H1 (cell line): ENCODE measurements around the gene EML4. TPM values are rescaled to one million over a fixed set of nuclear protein-coding genes. Genes with fewer than 3 reads are reported as not detected.

Source experiments
- CTCF ChIA-PET: fragments of 300-600 bp; sonication (Branson Sonifier 250); formaldehyde crosslinking; loops from one replicate; lab custom pipeline; 2021; ENCODE audit not compliant: partially characterized antibody; lab: Charles Lee
- POLR2A ChIA-PET: fragments of 300-600 bp; sonication (Branson Sonifier 250); formaldehyde crosslinking; loops from one replicate; lab custom pipeline; 2021; ENCODE audit warnings: inconsistent platforms; ENCODE audit not compliant: partially characterized antibody; lab: Charles Lee
- DNase-seq, 2 experiments: peaks; one replicate each; pipeline versions ENCODE4 v3.0.0 to v3.0.0-alpha.2; 2010 to 2022; ENCODE audit warnings: low spot score in 2 of 2, low read depth in 1 of 2, mixed read lengths in 1 of 2
- FAIRE-seq: peaks from 2 replicates; lab custom pipeline; 2011; peaks lifted over from hg19 to GRCh38; lab: Jason Lieb, UNC
- H2AFZ ChIP-seq: 2 replicates; pipeline ENCODE4 v1.8.1; 2012; ENCODE audit warnings: low read length, inconsistent platforms
- H2AK5ac ChIP-seq: 2 replicates; pipeline ENCODE4 v1.6.1; 2013; ENCODE audit warnings: low read depth, low read length
- H2BK120ac ChIP-seq: replicated peaks from 2 replicates; pipeline ENCODE3; 2013; ENCODE audit warnings: low read depth, low read length, inconsistent platforms
- H2BK12ac ChIP-seq: 2 replicates; pipeline ENCODE4 v1.6.1; 2013; ENCODE audit warnings: low read depth, low read length
- H2BK15ac ChIP-seq: 2 replicates; pipeline ENCODE4 v1.6.1; 2013; ENCODE audit warnings: low read length
- H2BK20ac ChIP-seq: 2 replicates; pipeline ENCODE4 v1.6.1; 2013; ENCODE audit warnings: low read length
- H2BK5ac ChIP-seq: 2 replicates; pipeline ENCODE4 v1.6.1; 2013; ENCODE audit warnings: low read depth, low read length
- H3K14ac ChIP-seq: 2 replicates; pipeline ENCODE4 v1.6.1; 2013; ENCODE audit warnings: inconsistent platforms; ENCODE audit not compliant: insufficient read length
- H3K18ac ChIP-seq: 2 replicates; pipeline ENCODE4 v1.6.1; 2013; ENCODE audit warnings: low read length; ENCODE audit errors: extremely low read depth
- H3K23ac ChIP-seq: 2 replicates; pipeline ENCODE4 v1.6.1; 2013; ENCODE audit warnings: inconsistent platforms; ENCODE audit not compliant: insufficient read length
- H3K23me2 ChIP-seq: 2 replicates; pipeline ENCODE4 v1.6.1; 2013; ENCODE audit warnings: low read depth, low read length
- H3K27ac ChIP-seq: 2 replicates; pipeline ENCODE4 v1.6.1; 2011; ENCODE audit warnings: low read depth, low read length, inconsistent platforms
- H3K27me3 ChIP-seq, 4 experiments: replicated peaks in 1 of 4; 1 replicate in 1 of 4; 2 replicates in 3 of 4; pipeline versions ENCODE4 v1.6.1 to v1.8.1; 2011 to 2013; ENCODE audit warnings: low read length in 3 of 4, mild to moderate bottlenecking in 3 of 4, inconsistent platforms in 2 of 4, mixed read lengths in 2 of 4, moderate library complexity in 1 of 4; ENCODE audit not compliant: control insufficient read depth in 3 of 4, insufficient read depth in 3 of 4; ENCODE audit errors: extremely low read depth in 1 of 4
- H3K36me3 ChIP-seq, 4 experiments: 2 replicates each; pipeline versions ENCODE4 v1.6.1 to v1.8.1; 2011 to 2013; ENCODE audit warnings: mild to moderate bottlenecking in 4 of 4, low read length in 3 of 4, moderate library complexity in 2 of 4, control low read depth in 1 of 4, inconsistent platforms in 1 of 4; ENCODE audit not compliant: insufficient read depth in 4 of 4, control insufficient read depth in 2 of 4
- H3K4ac ChIP-seq: replicated peaks from 2 replicates; pipeline ENCODE3; 2013; ENCODE audit warnings: low read length, low read depth, mixed read lengths, inconsistent platforms; ENCODE audit not compliant: insufficient read length
- H3K4me1 ChIP-seq, 4 experiments: replicated peaks in 1 of 4; 1 replicate in 1 of 4; 2 replicates in 3 of 4; pipeline versions ENCODE4 v1.6.1 to v1.8.1; 2011 to 2013; ENCODE audit warnings: low read length in 3 of 4, inconsistent platforms in 2 of 4, mixed read lengths in 1 of 4; ENCODE audit not compliant: insufficient read depth in 4 of 4, control insufficient read depth in 3 of 4
- H3K4me2 ChIP-seq, 2 experiments: 2 replicates each; pipeline versions ENCODE4 v1.6.1 to v1.8.1; 2011 to 2013; ENCODE audit warnings: low read depth in 2 of 2, low read length in 2 of 2, control low read depth in 1 of 2, inconsistent platforms in 1 of 2, mild to moderate bottlenecking in 1 of 2; ENCODE audit not compliant: insufficient read depth in 1 of 2
- H3K4me3 ChIP-seq, 4 experiments: fragments of 200-600, 300-600 bp in 1 of 4; sonication (generic), shearing (Covaris generic), sonication (Bioruptor Twin) in 1 of 4; 2 replicates each; pipeline versions ENCODE4 v1.5.1 to v1.8.1; 2011 to 2016; ENCODE audit warnings: low read length in 4 of 4, low read depth in 3 of 4, control low read depth in 2 of 4, inconsistent platforms in 2 of 4, mild to moderate bottlenecking in 2 of 4, mixed read lengths in 1 of 4, moderate library complexity in 1 of 4; ENCODE audit not compliant: insufficient read depth in 2 of 4; ENCODE audit errors: extremely low read depth in 1 of 4
- H3K56ac ChIP-seq: replicated peaks from 2 replicates; pipeline ENCODE3; 2013; ENCODE audit warnings: low read depth, mild to moderate bottlenecking, mixed read lengths, low read length, inconsistent platforms; ENCODE audit not compliant: insufficient read length
- H3K79me1 ChIP-seq: 2 replicates; pipeline ENCODE4 v1.6.1; 2013; ENCODE audit warnings: low read depth, low read length, control low read depth
- H3K79me2 ChIP-seq, 2 experiments: 2 replicates each; pipeline versions ENCODE4 v1.6.1 to v1.8.1; 2012 to 2013; ENCODE audit warnings: low read length in 2 of 2, mild to moderate bottlenecking in 2 of 2, inconsistent platforms in 1 of 2; ENCODE audit not compliant: insufficient read depth in 2 of 2, control insufficient read depth in 1 of 2
- H3K9ac ChIP-seq, 4 experiments: replicated peaks in 1 of 4; 1 replicate in 1 of 4; 2 replicates in 3 of 4; pipeline versions ENCODE4 v1.6.1 to v1.8.1; 2011 to 2013; ENCODE audit warnings: low read depth in 3 of 4, low read length in 3 of 4, control low read depth in 2 of 4, mild to moderate bottlenecking in 2 of 4, moderate library complexity in 2 of 4, inconsistent platforms in 1 of 4; ENCODE audit errors: extremely low read depth in 1 of 4
- H3K9me3 ChIP-seq, 2 experiments: 2 replicates each; pipeline versions ENCODE4 v1.6.1 to v1.8.1; 2012 to 2013; ENCODE audit warnings: mild to moderate bottlenecking in 2 of 2, moderate library complexity in 2 of 2, control low read depth in 1 of 2, inconsistent platforms in 1 of 2, low read depth in 1 of 2, low read length in 1 of 2, mixed read lengths in 1 of 2; ENCODE audit not compliant: insufficient read depth in 2 of 2
- H4K20me1 ChIP-seq, 2 experiments: replicated peaks in 1 of 2; 2 replicates each; pipeline versions ENCODE3 to v1.8.1; 2011 to 2013; ENCODE audit warnings: inconsistent platforms in 2 of 2, low read length in 2 of 2, mild to moderate bottlenecking in 1 of 2; ENCODE audit not compliant: insufficient read depth in 2 of 2, control insufficient read depth in 1 of 2
- H4K5ac ChIP-seq: 2 replicates; pipeline ENCODE4 v1.6.1; 2013; ENCODE audit warnings: low read length, low read depth, mixed read lengths, inconsistent platforms; ENCODE audit not compliant: insufficient read length
- H4K8ac ChIP-seq: 2 replicates; pipeline ENCODE4 v1.8.0; 2013; ENCODE audit warnings: mild to moderate bottlenecking, moderate library complexity, low read length, inconsistent platforms; ENCODE audit not compliant: insufficient read depth; ENCODE audit errors: extremely low read depth
- H4K91ac ChIP-seq: replicated peaks from 2 replicates; pipeline ENCODE3; 2013; ENCODE audit warnings: low read length, mixed read lengths, inconsistent platforms; ENCODE audit not compliant: insufficient read length
- ATF3 ChIP-seq: IDR thresholded peaks from 2 replicates; pipeline ENCODE4 v1.6.1; 2011; ENCODE audit warnings: low read depth, mild to moderate bottlenecking, low read length; ENCODE audit not compliant: insufficient read depth
- BACH1 ChIP-seq: IDR thresholded peaks from 2 replicates; pipeline ENCODE4 v1.6.1; 2012; ENCODE audit warnings: low read length, improper control_type of control experiment
- BCL11A ChIP-seq, 2 experiments: IDR thresholded peaks; one replicate each; pipeline ENCODE4 v1.6.1; 2011; ENCODE audit warnings: low read depth in 2 of 2, low read length in 2 of 2, mild to moderate bottlenecking in 2 of 2
- CEBPB ChIP-seq: IDR thresholded peaks from 2 replicates; pipeline ENCODE4 v1.6.1; 2012; ENCODE audit warnings: low read depth, low read length
- EP300 ChIP-seq, 2 experiments: IDR thresholded peaks; 1 replicate in 1 of 2; 2 replicates in 1 of 2; pipeline ENCODE4 v1.6.1; 2011 to 2012; ENCODE audit warnings: low read depth in 2 of 2, low read length in 2 of 2, mild to moderate bottlenecking in 2 of 2, borderline replicate concordance in 1 of 2, inconsistent platforms in 1 of 2, moderate library complexity in 1 of 2
- EZH2 ChIP-seq: fragments of 200-600 bp; sonication (generic); IDR thresholded peaks from 2 replicates; pipeline ENCODE4 v1.7.1; 2012; ENCODE audit warnings: low read depth, mild to moderate bottlenecking, moderate library complexity, low read length, inconsistent platforms; ENCODE audit not compliant: severe bottlenecking
- PHF8 ChIP-seq: fragments of 200-600 bp; sonication (generic); conservative IDR thresholded peaks from 2 replicates; pipeline ENCODE4 v1.7.1; 2012; ENCODE audit warnings: low read depth, mild to moderate bottlenecking, inconsistent platforms, low read length, moderate library complexity
- RNF2 ChIP-seq: fragments of 200-900, 300-1000 bp; sonication (generic); IDR thresholded peaks from 2 replicates; pipeline ENCODE4 v1.7.1; 2016; ENCODE audit warnings: borderline replicate concordance, low read depth, mild to moderate bottlenecking, antibody characterized with exemption, low read length; ENCODE audit not compliant: poor library complexity, severe bottlenecking; ENCODE audit errors: missing control alignments
- RXRA ChIP-seq: IDR thresholded peaks from 2 replicates; pipeline ENCODE4 v1.6.1; 2011; ENCODE audit warnings: low read depth, mild to moderate bottlenecking, low read length, moderate library complexity; ENCODE audit not compliant: insufficient read depth
- TCF12 ChIP-seq: IDR thresholded peaks from 2 replicates; pipeline ENCODE4 v1.6.1; 2011; ENCODE audit warnings: low read depth, mild to moderate bottlenecking, low read length
- WGBS, 2 experiments: shearing (Covaris generic) in 1 of 2; methylation state at CpG; one replicate each; pipeline versions ENCODE4 v1.1.6 to v1.1.7; 2013 to 2015; ENCODE audit warnings: low lambda C conversion rate in 2 of 2, mixed read lengths in 2 of 2, inconsistent platforms in 1 of 2, low coverage in 1 of 2, missing lambda C conversion rate in 1 of 2; ENCODE audit not compliant: insufficient replicate concordance in 2 of 2, insufficient coverage in 1 of 2, insufficient read length in 1 of 2; ENCODE audit errors: extremely low coverage in 1 of 2, missing lambda C conversion rate in 1 of 2; 5-methylcytosine and 5-hydroxymethylcytosine counted together
- polyA plus RNA-seq, 7 experiments: library from polyadenylated mRNA; depleted of rRNA in 3 of 7; stranded (reverse) in 5 of 7; unstranded in 2 of 7; fragments of >200 nt in 5 of 7; fragments of 200-250 nt in 2 of 7; gene quantifications; 1 replicate in 5 of 7; 2 replicates in 1 of 7; 4 replicates in 1 of 7; pipeline versions ENCODE4 v1.2.1 to v1.2.3, GENCODE V29; 2011 to 2013; ENCODE audit warnings: missing spikeins in 2 of 7, mixed read lengths in 2 of 7
- total RNA-seq: library from RNA; stranded (reverse); fragmentation: NEBNext Ultra II Directional; extraction: Animal tissue kit (Norgen Biotek cat#: 25700); gene quantifications from 2 replicates; pipeline ENCODE4 v1.2.1, GENCODE V29; 2021

EML4 gene
- total and polyA plus RNA-seq, 2 of the 8 experiments (the other 6 are each of a cell fraction or from before 2014, with no cell fraction given): 50.1 to 104 TPM

GRCh38 chr2:42254186-42254895, 85.2 kb downstream of the EML4 start:
- Histone ChIP-seq H2BK5ac (no peak overlapping the region), H2BK120ac (no peak overlapping the region), H2AFZ (no peak overlapping the region), H3K23ac (no peak overlapping the region), H3K4me3 (no peak overlapping the region), H3K4ac (no peak overlapping the region), H3K14ac (no peak overlapping the region), H2BK20ac (no peak overlapping the region), H3K79me2 (no peaks in the 10 kb centered on the region), H4K5ac (no peak overlapping the region), H3K36me3 (peaks cover 0 to 6% (median 1%) of the 10 kb centered on the region in 4 experiments; a peak in 3 of 8 replicates), H3K9me3 (no peaks in the 10 kb centered on the region; a peak in 1 of 4 replicates), H3K27ac (no peak overlapping the region), H4K91ac (no peak overlapping the region), H3K27me3 (no peaks in the 10 kb centered on the region), H3K18ac (no peak overlapping the region), H3K4me2 (no peak overlapping the region), H4K20me1 (no peaks in the 10 kb centered on the region), H2BK12ac (no peak overlapping the region), H2AK5ac (no peak overlapping the region), H3K9ac (no peak overlapping the region), H4K8ac (no peak overlapping the region), H3K4me1 (peaks cover 0 to 4% (median 0%) of the 10 kb centered on the region in 4 experiments; a peak in 1 of 7 replicates), H3K79me1 (no peaks in the 10 kb centered on the region; the same call in 1 of the 2 replicates), H3K56ac (no peak overlapping the region), H2BK15ac (no peak overlapping the region), H3K23me2 (no peaks in the 10 kb centered on the region)
- ChIA-PET POLR2A (no interaction called here), CTCF (interaction anchor here (1.5 to 1.7 kb wide), 2 partner anchors 15 to 164 kb away, joined by 4 read pairs; no protein-coding TSS in a partner anchor)
- WGBS, 2 experiments: 96% methylated on average over 8 of the region's 8 CpGs; no CpG with 5 or more reads in 1 of the 2 experiments
- DNase-seq (no peak), FAIRE-seq (no peak)
- TF ChIP-seq CEBPB (no peak), ATF3 (no peak), EZH2 (no peak), RNF2 (no peak), BACH1 (no peak), BCL11A (IDR thresholded peaks at IDR 0.05; ENCODE audit: low read depth in 2 of 2, low read length in 2 of 2) (no peak), TCF12 (no peak), RXRA (no peak), EP300 (IDR thresholded peaks at IDR 0.05; ENCODE audit: borderline replicate concordance in 1 of 2, low read depth in 2 of 2, low read length in 2 of 2) (no peak), PHF8 (no peak)
